NCI-H510A (cell line): ENCODE measurements around the gene COLEC11.
A peak's percentile ranks its signal among the peaks of the same experiment; 100 is the strongest.
"Not testable (repeated sequence)": the region's sequence is repeated elsewhere in the genome, so short reads cannot be mapped to it uniquely, and the experiment has no call there.

Source experiments
- DNase-seq: peaks from one replicate; lab custom pipeline; 2025; lab: John Stamatoyannopoulos, UW

Gene COLEC11

GRCh38 chr2:3654531-3655225 is 59.8 kb downstream of the COLEC11 start:
- no peak for DNase-seq

DNA sequence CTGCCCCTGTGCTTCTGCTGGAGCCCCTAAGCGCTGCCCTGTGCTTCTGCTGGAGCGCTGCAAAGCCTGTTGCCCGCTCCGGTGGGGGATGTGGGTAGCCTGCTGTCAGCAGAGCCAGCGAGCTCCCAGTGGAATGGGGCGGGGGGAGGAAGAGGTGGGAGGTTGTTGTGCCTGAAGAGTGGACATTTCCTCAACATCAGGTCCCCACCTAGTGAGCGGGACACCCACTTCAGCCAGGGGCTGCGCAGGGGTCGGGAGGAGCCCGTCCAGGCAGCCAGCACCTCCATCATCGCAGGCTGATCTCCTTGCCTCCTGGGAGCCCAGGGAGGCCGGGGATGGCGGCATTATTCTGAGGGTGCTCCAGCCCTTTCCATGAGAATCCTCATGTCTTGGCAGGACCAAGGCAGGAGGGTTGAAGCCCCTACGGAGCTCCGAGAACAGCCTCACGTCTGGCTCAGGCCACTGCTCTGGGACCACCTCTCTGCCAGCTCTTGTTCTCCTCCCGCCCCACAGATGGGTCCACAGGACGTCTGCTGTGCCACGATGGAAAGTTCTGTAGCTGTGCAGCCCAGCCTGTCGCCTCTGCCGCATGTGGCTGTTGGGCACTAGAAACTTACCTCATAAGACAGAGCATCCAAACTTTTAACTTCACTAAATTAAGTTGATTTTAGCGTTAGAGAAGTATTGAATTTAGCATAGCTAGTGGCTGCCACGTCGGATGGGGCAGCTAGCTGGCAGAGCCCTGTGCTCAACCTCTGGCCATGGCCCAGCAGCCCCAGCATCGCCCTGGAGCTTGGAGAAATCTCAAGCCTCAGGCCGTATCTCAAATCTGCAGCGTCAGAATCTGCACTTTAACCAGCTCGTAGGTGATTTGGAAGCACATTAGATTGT is 61.2 kb downstream of the COLEC11 start:
- DNase-seq = no peak

DNA sequence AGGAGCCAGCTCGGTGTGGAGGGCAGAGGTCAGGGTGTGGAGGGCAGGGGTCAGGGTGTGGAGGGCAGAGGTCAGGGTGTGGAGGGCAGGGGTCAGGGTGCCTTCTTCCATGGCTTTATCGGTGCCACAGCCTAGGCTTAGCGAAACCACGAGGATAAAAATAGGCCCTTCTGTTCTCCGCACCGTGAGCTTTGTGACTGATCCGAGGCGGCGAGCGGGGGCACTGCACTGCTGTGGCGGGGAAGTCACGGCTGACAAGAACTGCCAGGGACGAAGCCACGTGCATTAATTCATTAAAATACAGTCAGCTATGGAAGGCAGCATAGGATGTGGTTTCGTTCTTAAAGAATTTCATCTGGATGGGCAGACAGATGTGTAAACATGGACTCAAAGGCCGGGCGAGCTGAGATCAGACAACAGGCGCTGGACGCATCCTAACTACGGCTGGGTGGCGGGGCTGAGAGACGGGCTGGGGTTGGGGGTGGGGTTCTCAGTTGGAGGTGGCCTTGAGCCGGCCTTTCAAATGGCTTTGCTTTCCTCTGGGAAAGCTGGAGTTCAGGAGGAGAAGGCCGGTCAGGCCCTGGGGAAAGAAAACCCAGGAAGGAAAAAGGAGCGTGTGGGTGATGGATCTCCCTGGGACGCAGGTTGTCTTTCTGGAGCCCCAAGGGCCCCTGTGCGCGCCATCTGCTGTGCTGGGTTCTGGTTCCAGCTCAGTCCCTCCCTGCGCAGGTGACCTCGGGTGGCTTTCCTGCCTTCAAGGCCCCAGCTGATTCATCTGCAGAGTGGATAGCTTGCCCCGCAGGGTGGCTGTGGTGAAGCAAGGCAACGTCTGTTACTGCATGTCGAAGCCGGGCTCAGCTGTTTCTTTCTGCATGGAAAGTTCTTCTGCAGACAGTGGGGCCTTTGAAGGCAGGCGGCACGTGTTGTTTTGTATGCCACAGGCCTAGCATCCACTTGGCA is 62.1 kb downstream of the COLEC11 start:
- peak; percentile 90 for DNase-seq

GRCh38 chr2:3657881-3658280 is 63.0 kb downstream of the COLEC11 start, which contains the start of gene ALLC:
ALLC (plus strand) TSS chr2:3658200; CDS start chr2:3671158, 12,958 bp downstream.
- no peak for DNase-seq

- DNase-seq = peak; percentile 32
These were observed 64.8 kb downstream of the COLEC11 start for GRCh38 chr2:3659447-3660432.

- not testable (repeated sequence) for DNase-seq
These were observed 65.7 kb downstream of the COLEC11 start for GRCh38 chr2:3660640-3661039.

DNA sequence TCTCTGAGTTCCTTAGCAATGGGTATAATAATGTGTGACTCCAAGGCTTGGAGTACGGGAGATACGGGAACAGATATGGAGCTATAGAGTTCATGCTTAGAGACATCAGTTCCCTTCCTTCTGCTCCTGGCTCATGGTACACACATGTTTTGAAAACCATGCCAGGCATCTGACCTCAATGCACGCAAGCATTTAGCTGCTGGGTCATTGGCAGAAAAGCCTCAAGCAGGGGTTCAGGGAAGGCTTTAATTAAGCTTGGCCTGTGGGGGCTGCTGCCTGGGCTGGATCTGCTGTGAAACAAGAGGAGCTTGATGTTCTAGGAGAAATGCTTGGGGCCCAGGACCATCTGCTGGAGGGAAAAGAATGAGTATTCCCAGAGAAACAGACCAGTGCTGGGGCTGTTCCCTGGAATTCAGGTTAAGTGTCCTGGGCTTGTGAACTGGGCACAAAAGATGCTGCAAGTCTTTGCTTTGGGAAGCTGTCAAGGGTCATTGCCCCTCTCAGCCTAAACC is 66.3 kb downstream of the COLEC11 start:
- no peak for DNase-seq

DNA sequence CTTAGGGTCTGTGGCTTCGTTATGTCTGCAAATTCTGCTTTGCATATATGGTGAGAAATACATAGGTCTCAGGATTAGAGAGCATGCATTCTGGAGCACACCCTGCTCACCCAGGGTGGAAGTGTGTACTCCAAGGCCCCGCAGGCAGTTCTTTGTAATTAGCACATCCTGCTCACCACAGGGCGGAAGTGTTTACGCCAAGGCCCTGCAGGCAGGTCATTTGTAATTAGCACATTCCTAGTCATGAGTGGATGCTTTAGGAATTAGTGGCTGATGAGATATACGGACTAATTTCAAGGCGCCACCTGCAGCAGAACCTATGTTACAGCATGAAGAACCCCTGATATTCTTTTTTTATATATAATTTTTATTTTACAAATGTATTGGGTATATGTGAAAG is 67.3 kb downstream of the COLEC11 start:
- no peak for DNase-seq

- no peak for DNase-seq
These were observed 69.2 kb downstream of the COLEC11 start for GRCh38 chr2:3664118-3664517.

DNA sequence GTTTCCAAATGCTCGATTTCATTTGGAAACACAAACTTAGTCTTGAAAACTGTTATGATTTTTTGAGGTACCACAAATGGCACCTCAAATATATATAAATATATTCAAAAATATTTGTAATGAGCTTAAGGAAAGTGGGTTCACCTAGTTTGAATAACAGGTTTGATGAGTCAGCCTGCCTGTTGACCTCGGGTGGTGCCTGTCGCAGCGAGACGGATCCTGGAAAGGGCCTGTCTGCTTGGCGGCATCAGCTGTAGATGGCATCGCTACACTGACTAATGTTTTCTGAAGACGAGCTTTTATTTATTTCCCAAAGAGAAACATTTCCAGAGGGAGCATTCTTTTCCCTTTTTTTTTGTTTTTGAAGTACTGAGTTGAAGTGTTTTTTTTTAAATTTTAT is 70.0 kb downstream of the COLEC11 start:
- DNase-seq = no peak

GRCh38 chr2:3665886-3666612 is 71.1 kb downstream of the COLEC11 start:
- DNase-seq = no peak

DNA sequence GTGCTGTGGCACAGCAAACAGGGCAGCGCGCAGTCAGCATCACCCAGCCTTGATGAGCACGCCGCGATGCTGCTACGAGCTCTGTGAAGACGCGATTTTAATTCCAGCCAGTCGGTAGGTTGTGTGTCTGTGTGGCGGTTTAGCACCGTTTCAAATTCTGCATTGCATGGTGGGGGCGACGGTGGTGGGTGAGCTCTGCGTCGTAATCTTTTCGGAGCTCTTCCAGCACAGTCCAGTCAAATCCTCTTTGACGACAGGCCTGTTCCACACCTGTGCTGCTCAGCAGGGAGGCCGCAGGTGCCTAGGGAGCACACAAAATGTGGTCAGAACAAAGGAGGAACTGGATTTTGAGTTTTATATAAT is 71.7 kb downstream of the COLEC11 start:
- no peak for DNase-seq

DNA sequence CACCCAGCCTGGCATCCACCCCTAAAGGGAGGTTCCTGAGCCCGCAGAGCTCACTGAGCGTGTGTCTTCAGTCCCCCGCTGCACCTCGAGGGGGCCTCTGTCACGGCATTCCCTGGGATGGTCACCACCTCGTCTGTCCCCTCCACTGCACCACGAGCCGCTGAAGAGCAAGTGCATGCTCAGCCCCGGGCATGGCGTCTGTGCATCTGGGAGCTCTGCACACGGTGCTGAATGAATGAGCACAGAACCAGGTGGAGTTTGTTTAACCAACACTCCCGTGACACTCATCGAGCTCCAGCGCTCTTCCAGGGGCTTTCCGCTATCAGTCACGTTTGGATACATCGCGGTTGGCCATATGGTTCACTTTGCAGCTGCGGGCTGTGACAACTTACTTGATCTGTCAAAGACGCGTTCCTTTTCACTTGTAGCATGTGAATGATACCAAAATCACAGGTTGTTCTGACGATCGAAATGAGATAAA is 72.3 kb downstream of the COLEC11 start:
- DNase-seq = peak; percentile 86

DNA sequence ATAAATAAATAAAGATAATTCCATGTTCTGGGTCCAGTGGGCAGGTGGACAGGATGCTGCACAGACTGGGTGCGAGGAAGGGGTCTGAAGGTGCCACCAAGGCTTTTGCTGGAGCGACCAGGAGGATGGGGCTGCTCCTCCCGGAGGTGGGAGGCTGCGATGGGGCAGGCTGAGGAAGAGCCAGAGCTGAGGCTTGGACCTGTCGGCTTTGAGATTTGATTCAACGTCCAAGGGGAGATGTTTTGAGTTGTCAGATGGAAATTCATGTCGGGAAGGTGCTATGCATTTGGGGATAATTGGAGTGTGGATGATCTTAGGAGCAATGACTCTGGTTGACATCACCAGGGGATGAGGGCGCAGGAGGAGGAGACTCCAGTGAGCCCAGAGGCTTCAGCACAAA is 74.7 kb downstream of the COLEC11 start:
- no peak for DNase-seq

- DNase-seq = no peak
These were observed 75.5 kb downstream of the COLEC11 start for GRCh38 chr2:3670376-3670775.

DNA sequence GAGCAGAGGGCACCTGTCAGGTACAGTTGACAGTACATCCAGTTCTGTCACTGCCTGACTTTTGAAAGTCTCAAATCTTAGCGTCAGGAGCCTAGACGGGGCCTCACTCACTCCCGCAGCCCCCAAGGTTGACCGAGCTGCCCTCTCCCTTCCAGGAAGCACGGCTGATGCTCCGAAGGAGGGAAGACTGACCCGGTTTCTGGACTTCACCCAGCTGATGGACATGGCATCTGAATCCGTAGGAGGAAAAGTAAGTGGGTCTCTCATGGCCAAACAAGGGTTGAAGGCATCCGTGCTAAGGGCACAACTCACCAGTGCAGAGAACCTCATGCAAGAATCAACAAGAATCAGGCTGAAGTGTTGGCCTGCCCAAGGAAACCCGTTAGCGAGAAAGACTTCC is 76.0 kb downstream of the COLEC11 start:
- no peak for DNase-seq

DNA sequence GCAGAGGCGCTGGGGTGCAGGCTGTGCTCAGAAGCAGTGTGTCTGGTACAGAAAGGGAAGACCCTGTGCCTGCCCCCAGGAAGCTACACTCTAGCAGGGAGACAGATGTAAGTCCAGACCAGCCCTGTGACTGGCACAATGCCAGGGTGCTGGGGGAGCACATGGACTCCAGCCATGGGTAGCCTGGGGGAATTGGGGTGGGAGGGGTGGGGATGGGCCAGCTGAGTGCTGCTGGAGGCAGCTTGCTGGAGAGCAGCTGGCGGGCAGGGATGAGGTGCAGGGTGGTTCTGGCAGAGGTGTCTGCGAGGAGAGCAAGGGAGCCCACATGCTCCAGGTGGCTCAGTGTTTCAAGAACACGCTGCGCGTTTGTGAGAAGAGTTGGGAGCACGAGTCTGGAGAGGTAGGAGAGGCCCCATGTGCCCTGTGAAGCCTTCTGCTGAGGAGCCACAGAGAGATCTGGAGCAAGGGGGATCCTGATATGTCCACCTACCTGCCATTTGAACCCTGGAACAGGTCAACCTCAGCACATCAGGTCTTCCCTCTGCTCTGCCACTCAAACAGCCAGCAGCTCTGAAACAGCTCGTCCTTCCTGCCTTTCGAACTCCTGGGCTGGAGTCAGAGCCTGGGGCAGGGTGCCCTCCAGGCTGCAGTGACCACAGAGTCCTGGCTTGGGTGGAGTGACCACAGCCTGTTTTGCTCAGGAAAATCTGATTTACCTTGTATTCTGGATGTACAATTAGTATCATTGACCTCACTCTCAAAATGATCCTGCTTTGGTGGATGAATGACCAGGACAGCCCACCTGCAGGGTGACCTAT is 78.2 kb downstream of the COLEC11 start:
- no peak for DNase-seq

DNA sequence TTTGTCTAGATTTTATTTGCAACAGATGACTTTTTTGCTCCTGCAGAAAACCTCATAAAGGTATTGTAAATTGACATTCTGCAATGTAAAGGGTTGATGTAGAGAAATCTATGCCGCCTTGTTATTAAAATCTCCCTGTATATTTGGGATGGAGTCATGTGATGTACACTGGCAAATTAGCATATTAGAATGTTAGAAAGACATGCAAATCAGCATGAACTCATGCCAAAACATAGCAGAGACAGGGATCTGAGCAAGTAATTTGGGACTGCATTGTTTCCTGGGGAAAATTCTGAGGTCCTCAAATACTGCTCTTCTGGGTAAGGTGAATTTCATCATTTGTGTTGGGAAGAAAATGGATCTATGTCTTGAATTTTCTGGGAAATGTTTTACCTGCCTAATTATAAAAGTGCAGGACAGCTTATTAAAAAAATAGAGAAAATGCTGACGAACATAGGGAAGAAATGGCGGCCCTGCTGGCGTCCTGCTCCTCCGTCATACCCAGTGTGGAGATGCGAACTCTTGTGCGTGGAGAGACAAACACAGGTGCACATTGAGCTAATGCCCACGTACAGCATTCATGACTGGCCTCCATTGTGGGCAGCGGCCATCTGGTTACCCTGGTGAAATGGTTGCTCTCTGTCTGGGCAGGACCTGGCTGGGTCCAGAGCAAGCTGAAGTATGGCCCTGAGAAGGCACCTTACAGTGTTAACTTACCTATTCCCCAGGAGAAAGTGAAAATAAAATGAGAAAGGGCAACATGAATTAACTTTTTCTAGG is 79.3 kb downstream of the COLEC11 start:
- no peak for DNase-seq
